ENCODE measurements around the gene MYOZ1. TPM values are rescaled to one million over a fixed set of nuclear protein-coding genes. Genes with fewer than 3 reads are reported as not detected.
"Not testable (repeated sequence)": the region's sequence is repeated elsewhere in the genome, so short reads cannot be mapped to it uniquely, and the experiment has no call there.

Gene MYOZ1
- polyA plus RNA-seq, 1 donor (not counting 4 experiments of a cell fraction or from before 2014, with no cell fraction given) = not detected

DNA sequence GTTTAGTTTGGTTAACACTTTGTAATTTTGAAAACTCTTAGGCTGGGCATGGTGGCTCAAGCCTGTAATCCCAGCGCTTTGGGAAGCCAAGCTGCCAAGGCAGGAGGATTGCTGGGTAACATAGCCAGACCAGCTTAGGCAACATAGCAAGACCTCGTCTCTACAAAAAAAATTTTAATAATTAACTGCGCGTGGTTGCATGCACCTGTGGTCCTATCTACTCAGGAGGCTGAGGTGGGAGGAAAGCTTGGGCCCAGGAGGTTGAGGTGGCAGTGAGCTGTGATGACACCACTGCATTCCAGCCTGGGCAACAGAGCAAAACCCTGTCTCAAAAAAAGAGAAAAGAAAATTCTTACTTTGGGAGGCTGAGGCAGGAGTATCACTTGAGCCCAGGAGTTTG is 18.2 kb downstream of the MYOZ1 start:
- TF ChIP-seq EZH2 (IDR thresholded peaks at IDR 0.05; ENCODE audit: low read length) = no peak
- TF ChIP-seq CTCF (optimal IDR thresholded peaks at IDR 0.05 in 1 of 3, IDR thresholded peaks at IDR 0.05 in 1 of 3, conservative IDR thresholded peaks at IDR 0.05 in 1 of 3; ENCODE audit: extremely low read depth in 1 of 3, insufficient read depth in 2 of 3, low read length in 3 of 3) = no peak
- no peaks in the 10 kb centered on the region for H3K36me3 ChIP-seq (ENCODE audit: control insufficient read depth in 2 of 2, extremely low read depth in 1 of 2, insufficient read depth in 2 of 2, low read length in 2 of 2)
- no peak overlapping the region for H3K9ac ChIP-seq (ENCODE audit: control insufficient read depth, extremely low read depth, insufficient read depth, low read length)
- H3K4me3 ChIP-seq (ENCODE audit: control insufficient read depth in 2 of 3, extremely low read depth in 1 of 3, insufficient read depth in 2 of 3, low read depth in 1 of 3, low read length in 3 of 3) = no peak overlapping the region
- no peak overlapping the region for H2AFZ ChIP-seq (ENCODE audit: control insufficient read depth, low read length)
- no peak overlapping the region for H3K27ac ChIP-seq (ENCODE audit: control insufficient read depth, insufficient read depth, low read length)
- H3K4me1 ChIP-seq (ENCODE audit: control insufficient read depth, extremely low read depth, insufficient read depth, low read length) = peaks cover 3% of the 10 kb centered on the region
- peaks cover 5% of the 10 kb centered on the region for H3K79me2 ChIP-seq (ENCODE audit: control insufficient read depth, insufficient read depth, low read length)
- H4K20me1 ChIP-seq (ENCODE audit: control insufficient read depth, extremely low read depth, insufficient read depth, low read length) = no peaks in the 10 kb centered on the region
- no peak for FAIRE-seq
- dilution Hi-C loops (cut with MboI; ENCODE audit: extremely low pct_ligation_motif_present, low sequenced_read_pairs) = loop anchor here (10.0 kb wide), 1 partner anchor 88 kb away; no protein-coding TSS in a partner anchor
- H3K27me3 ChIP-seq (ENCODE audit: control insufficient read depth, extremely low read depth, insufficient read depth, low read length) = no peaks in the 10 kb centered on the region
- no peaks in the 10 kb centered on the region for H3K9me1 ChIP-seq (ENCODE audit: control insufficient read depth, extremely low read depth, insufficient read depth, low read length)
- no peak for DNase-seq (ENCODE audit: low read depth, low spot score)
- no peaks in the 10 kb centered on the region for H3K9me3 ChIP-seq (ENCODE audit: control insufficient read depth, low read depth, low read length)
- H3K4me2 ChIP-seq (ENCODE audit: control insufficient read depth, extremely low read depth, insufficient read depth, low read depth, low read length) = no peak overlapping the region

- H3K27ac ChIP-seq (ENCODE audit: control insufficient read depth, insufficient read depth, low read length); H3K4me2 ChIP-seq (ENCODE audit: control insufficient read depth, extremely low read depth, insufficient read depth, low read depth, low read length); H3K9me3 ChIP-seq (ENCODE audit: control insufficient read depth, low read depth, low read length); H3K79me2 ChIP-seq (ENCODE audit: control insufficient read depth, insufficient read depth, low read length); FAIRE-seq; H2AFZ ChIP-seq (ENCODE audit: control insufficient read depth, low read length); H3K9me1 ChIP-seq (ENCODE audit: control insufficient read depth, extremely low read depth, insufficient read depth, low read length); H3K27me3 ChIP-seq (ENCODE audit: control insufficient read depth, extremely low read depth, insufficient read depth, low read length); H3K4me3 ChIP-seq (ENCODE audit: control insufficient read depth in 2 of 3, extremely low read depth in 1 of 3, insufficient read depth in 2 of 3, low read depth in 1 of 3, low read length in 3 of 3); H4K20me1 ChIP-seq (ENCODE audit: control insufficient read depth, extremely low read depth, insufficient read depth, low read length); DNase-seq (ENCODE audit: low read depth, low spot score); H3K36me3 ChIP-seq (ENCODE audit: control insufficient read depth in 2 of 2, extremely low read depth in 1 of 2, insufficient read depth in 2 of 2, low read length in 2 of 2); H3K9ac ChIP-seq (ENCODE audit: control insufficient read depth, extremely low read depth, insufficient read depth, low read length); H3K4me1 ChIP-seq (ENCODE audit: control insufficient read depth, extremely low read depth, insufficient read depth, low read length): not testable (repeated sequence)
- dilution Hi-C loops (cut with MboI; ENCODE audit: extremely low pct_ligation_motif_present, low sequenced_read_pairs) = loop anchor here (10.0 kb wide), 1 partner anchor 86 kb away; no protein-coding TSS in a partner anchor
Measured at GRCh38 chr10:73620974-73621373, 20.3 kb downstream of the MYOZ1 start.

- H4K20me1 ChIP-seq (ENCODE audit: control insufficient read depth, extremely low read depth, insufficient read depth, low read length); H3K4me2 ChIP-seq (ENCODE audit: control insufficient read depth, extremely low read depth, insufficient read depth, low read depth, low read length); H3K27ac ChIP-seq (ENCODE audit: control insufficient read depth, insufficient read depth, low read length); H3K79me2 ChIP-seq (ENCODE audit: control insufficient read depth, insufficient read depth, low read length); dilution Hi-C loops (cut with MboI; ENCODE audit: extremely low pct_ligation_motif_present, low sequenced_read_pairs); DNase-seq (ENCODE audit: low read depth, low spot score); H2AFZ ChIP-seq (ENCODE audit: control insufficient read depth, low read length); H3K27me3 ChIP-seq (ENCODE audit: control insufficient read depth, extremely low read depth, insufficient read depth, low read length); H3K9me3 ChIP-seq (ENCODE audit: control insufficient read depth, low read depth, low read length); H3K9me1 ChIP-seq (ENCODE audit: control insufficient read depth, extremely low read depth, insufficient read depth, low read length); FAIRE-seq; H3K4me3 ChIP-seq (ENCODE audit: control insufficient read depth in 2 of 3, extremely low read depth in 1 of 3, insufficient read depth in 2 of 3, low read depth in 1 of 3, low read length in 3 of 3); H3K9ac ChIP-seq (ENCODE audit: control insufficient read depth, extremely low read depth, insufficient read depth, low read length); H3K36me3 ChIP-seq (ENCODE audit: control insufficient read depth in 2 of 2, extremely low read depth in 1 of 2, insufficient read depth in 2 of 2, low read length in 2 of 2); H3K4me1 ChIP-seq (ENCODE audit: control insufficient read depth, extremely low read depth, insufficient read depth, low read length): not testable (repeated sequence)
Measured at GRCh38 chr10:73617143-73617542, 24.1 kb downstream of the MYOZ1 start.
